A549 (cell line): Measurements from ENCODE around the gene ALG14. TPM values are rescaled to one million over a fixed set of nuclear protein-coding genes. Genes with fewer than 3 reads are reported as not detected.

Source experiments
- ATAC-seq, 2 experiments: fragments of 200-7000 bp in 1 of 2; fragments of >200 bp in 1 of 2; cut with Nextera tagmentation in 1 of 2; cut with Tn5 transposase in 1 of 2; 3 replicates each; pipeline versions ENCODE4 v1.8.0 to v1.9.1; 2018 to 2020; ENCODE audit warnings: mild to moderate bottlenecking in 1 of 2, moderate library complexity in 1 of 2
- CTCF ChIA-PET: fragments of 300-600 bp; sonication (Branson Sonifier 250); formaldehyde crosslinking; extraction: SDS; loops from one replicate; lab custom pipeline; 2021; ENCODE audit warnings: antibody characterized with exemption, inconsistent platforms; lab: Yijun Ruan, JAX
- POLR2A ChIA-PET: fragments of 350-600 bp; formaldehyde crosslinking; extraction: SDS; loops from one replicate; lab custom pipeline; 2021; ENCODE audit warnings: antibody characterized with exemption, inconsistent platforms; lab: Yijun Ruan, JAX
- DNase-seq, 2 experiments: peaks; one replicate each; pipeline versions ENCODE4 v3.0.0 to v3.0.0-alpha.2; 2011 to 2016; ENCODE audit warnings: low read depth in 1 of 2, low spot score in 1 of 2
- FAIRE-seq: peaks from 2 replicates; lab custom pipeline; 2011; peaks lifted over from hg19 to GRCh38; lab: Jason Lieb, UNC
- H3K27ac ChIP-seq, 2 experiments: fragments of >200 bp; sonication (Bioruptor Twin); formaldehyde crosslinking; 3 replicates each; pipeline ENCODE4 v1.5.1; 2016 to 2017
- H3K4me1 ChIP-seq: fragments of >200 bp; sonication (Bioruptor Twin); formaldehyde crosslinking; 3 replicates; pipeline ENCODE4 v1.6.1; 2016
- H3K4me2 ChIP-seq: fragments of >200 bp; sonication (Bioruptor Twin); formaldehyde crosslinking; 3 replicates; pipeline ENCODE4 v1.6.1; 2016
- H3K4me3 ChIP-seq: fragments of >200 bp; sonication (Bioruptor Twin); formaldehyde crosslinking; 3 replicates; pipeline ENCODE4 v1.5.1; 2016
- H3K9me3 ChIP-seq: fragments of >200 bp; sonication (Bioruptor Twin); formaldehyde crosslinking; 3 replicates; pipeline ENCODE4 v1.6.1; 2016
- ATOH8 ChIP-seq: fragments of 250-450 bp; sonication (Bioruptor Pico); IDR thresholded peaks from 2 replicates; pipeline ENCODE4 v1.5.0; 2020; ENCODE audit warnings: low read depth, mild to moderate bottlenecking, moderate library complexity
- BCL3 ChIP-seq: fragments of >200 bp; sonication (Bioruptor Twin); formaldehyde crosslinking; IDR thresholded peaks from 3 replicates; pipeline ENCODE4 v1.6.1; 2016
- CBX2 ChIP-seq: fragments of 200-600 bp; sonication (generic); IDR thresholded peaks from 2 replicates; pipeline ENCODE4 v1.6.1; 2016; ENCODE audit warnings: low read depth, mild to moderate bottlenecking, borderline replicate concordance
- CTCF ChIP-seq: fragments of >200 bp; sonication (Bioruptor Twin); formaldehyde crosslinking; IDR thresholded peaks from 3 replicates; pipeline ENCODE4 v1.5.1; 2016
- EHF ChIP-seq: fragments of 250-450 bp; sonication (Bioruptor Pico); IDR thresholded peaks from 2 replicates; pipeline ENCODE4 v1.5.0; 2020; ENCODE audit warnings: mild to moderate bottlenecking
- EP300 ChIP-seq, 2 experiments: fragments of >200 bp; sonication (Bioruptor Twin); formaldehyde crosslinking; IDR thresholded peaks; 2 replicates in 1 of 2; 3 replicates in 1 of 2; pipeline ENCODE4 v1.6.1; 2016 to 2017
- FOSB ChIP-seq: fragments of 250-450 bp; sonication (Bioruptor Pico); IDR thresholded peaks from 2 replicates; pipeline ENCODE4 v1.5.0; 2020; ENCODE audit warnings: mild to moderate bottlenecking, moderate library complexity
- FOSL2 ChIP-seq, 2 experiments: fragments of 450-650 bp in 1 of 2; fragments of >200 bp in 1 of 2; sonication (Bioruptor Twin) in 1 of 2; formaldehyde crosslinking; IDR thresholded peaks; 2 replicates each; pipeline versions ENCODE4 v1.5.0 to v1.6.1; 2016 to 2020; ENCODE audit warnings: mild to moderate bottlenecking in 1 of 2, moderate library complexity in 1 of 2
- HES2 ChIP-seq: fragments of >200 bp; sonication (Bioruptor Twin); formaldehyde crosslinking; IDR thresholded peaks from 2 replicates; pipeline ENCODE4 v1.6.1; 2016
- HOXA7 ChIP-seq: fragments of 250-450 bp; sonication (Bioruptor Pico); IDR thresholded peaks from 2 replicates; pipeline ENCODE4 v1.5.0; 2020; ENCODE audit warnings: mild to moderate bottlenecking, moderate library complexity
- HOXB5 ChIP-seq: fragments of 250-450 bp; sonication (Bioruptor Pico); IDR thresholded peaks from 2 replicates; pipeline ENCODE4 v1.5.0; 2020; ENCODE audit warnings: mild to moderate bottlenecking, moderate library complexity
- JUNB ChIP-seq: fragments of >200 bp; sonication (Bioruptor Twin); formaldehyde crosslinking; IDR thresholded peaks from 2 replicates; pipeline ENCODE4 v1.6.1; 2016
- NFE2L2 ChIP-seq: fragments of 150-350 bp; conservative IDR thresholded peaks from 2 replicates; pipeline ENCODE4 v1.6.1; 2014; ENCODE audit warnings: low read length
- NR3C1 ChIP-seq: fragments of >200 bp; sonication (Bioruptor Twin); formaldehyde crosslinking; IDR thresholded peaks from 3 replicates; pipeline ENCODE4 v1.6.1; 2017
- PHF8 ChIP-seq: fragments of 200-600 bp; sonication (generic); IDR thresholded peaks from 2 replicates; pipeline ENCODE4 v1.6.1; 2016; ENCODE audit warnings: low read depth, mild to moderate bottlenecking, antibody characterized with exemption, moderate library complexity, borderline replicate concordance
- POLR2AphosphoS2 ChIP-seq: conservative IDR thresholded peaks from 2 replicates; pipeline ENCODE4 v1.6.1; 2012; ENCODE audit warnings: low read length, improper control_type of control experiment, inconsistent platforms
- REST ChIP-seq: fragments of 200-600 bp; sonication (generic); IDR thresholded peaks from 2 replicates; pipeline ENCODE4 v1.6.1; 2016; ENCODE audit warnings: antibody characterized with exemption, mild to moderate bottlenecking, moderate library complexity
- SREBF2 ChIP-seq: fragments of 450-650 bp; IDR thresholded peaks from 2 replicates; pipeline ENCODE4 v1.6.1; 2014; ENCODE audit warnings: mild to moderate bottlenecking, moderate library complexity
- TFCP2L1 ChIP-seq: fragments of 250-450 bp; sonication (Bioruptor Pico); IDR thresholded peaks from 2 replicates; pipeline ENCODE4 v1.5.0; 2021; ENCODE audit warnings: mild to moderate bottlenecking
- ZFP36 ChIP-seq: fragments of 450-650 bp; IDR thresholded peaks from 2 replicates; pipeline ENCODE4 v1.6.1; 2014; ENCODE audit warnings: borderline replicate concordance; ENCODE audit not compliant: partially characterized antibody
- ZNF302 ChIP-seq: fragments of 250-450 bp; sonication (Bioruptor Pico); IDR thresholded peaks from 2 replicates; pipeline ENCODE4 v1.9.0; 2021; ENCODE audit warnings: inconsistent platforms, mild to moderate bottlenecking, moderate library complexity
- ZSCAN20 ChIP-seq: fragments of 250-450 bp; sonication (Bioruptor Pico); IDR thresholded peaks from 2 replicates; pipeline ENCODE4 v1.8.0; 2022; ENCODE audit warnings: mild to moderate bottlenecking, moderate library complexity
- WGBS: methylation state at CpG from one replicate; pipeline ENCODE4 v1.1.6; 2017; ENCODE audit errors: missing lambda C conversion rate; 5-methylcytosine and 5-hydroxymethylcytosine counted together
- polyA plus RNA-seq, 4 experiments: library from polyadenylated mRNA; depleted of rRNA in 3 of 4; stranded (reverse); fragments of >200 nt; fragmentation: RNase III in 1 of 4; extraction: RNeasy Plus Mini Kit Qiagen cat#74134 plus additional on column Dnase treatment in 1 of 4; gene quantifications; 2 replicates in 3 of 4; 3 replicates in 1 of 4; pipeline ENCODE4 v1.2.3, GENCODE V29; 2011 to 2017

The ALG14 gene
- polyA plus RNA-seq, 2 of the 4 experiments (the other 2 are of a cell fraction) = 5.0 to 5.4 TPM

- CTCF ChIA-PET = interaction anchor here (0.9 to 2.4 kb wide), 4 partner anchors 18 to 169 kb away, joined by 3 to 11 read pairs (median 6); no protein-coding TSS in a partner anchor
- Histone ChIP-seq H3K4me3 (no peak overlapping the region), H3K9me3 (no peaks in the 10 kb centered on the region; the same call in 2 of the 3 replicates), H3K4me1 (peaks cover 33% of the 10 kb centered on the region), H3K4me2 (peak overlapping the region; percentile 49), H3K27ac (no peak overlapping the region)
- 60% methylated on average over 3 of the region's 3 CpGs for WGBS
- FAIRE-seq (no peak), ATAC-seq (no peak), DNase-seq (no peak)
- TF ChIP-seq FOSL2 (IDR thresholded peaks at IDR 0.05) (no peak), FOSL2 (CRISPR knock-in tag; IDR thresholded peaks at IDR 0.05) (peak; percentile 50), FOSB (CRISPR knock-in tag) (no peak)
- POLR2A ChIA-PET = no interaction called here
Observed at GRCh38 chr1:95023399-95024043, 49.2 kb downstream of the ALG14 start.

- ChIA-PET CTCF (interaction anchor here (1.1 kb wide), 1 partner anchor 169 kb away, joined by 3 read pairs; no protein-coding TSS in a partner anchor), POLR2A (no interaction called here)
- Histone ChIP-seq H3K4me2 (no peak overlapping the region), H3K4me1 (peaks cover 38% of the 10 kb centered on the region), H3K9me3 (no peaks in the 10 kb centered on the region; the same call in 2 of the 3 replicates), H3K4me3 (no peak overlapping the region), H3K27ac (0 out of 6 replicates have a peak overlapping the region, but pooled peaks of 1 of the 2 experiments have one; percentile 17)
- DNase-seq (no peak), ATAC-seq (no peak), FAIRE-seq (no peak)
- TF ChIP-seq PHF8 (no peak), BCL3 (no peak), TFCP2L1 (CRISPR knock-in tag) (no peak), ZFP36 (no peak), JUNB (no peak), CBX2 (no peak), POLR2AphosphoS2 (no peak), REST (no peak), HOXA7 (CRISPR knock-in tag) (no peak)
Observed at GRCh38 chr1:95022644-95022926, 50.2 kb downstream of the ALG14 start.

GRCh38 chr1:95021805-95022643, 50.7 kb downstream of the ALG14 start:
- Histone ChIP-seq H3K4me1 (peaks cover 38% of the 10 kb centered on the region), H3K4me2 (0 out of 3 replicates have a peak overlapping the region, but pooled peaks have one; percentile 3), H3K27ac (0 out of 6 replicates have a peak overlapping the region, but pooled peaks of 1 of the 2 experiments have one; percentile 43), H3K9me3 (no peaks in the 10 kb centered on the region; the same call in 2 of the 3 replicates), H3K4me3 (no peak overlapping the region)
- CTCF ChIA-PET = interaction anchor here (1.1 to 1.3 kb wide), 2 partner anchors 20 to 168 kb away, joined by 3 to 5 read pairs; no protein-coding TSS in a partner anchor
- no peak for TF ChIP-seq EP300 (IDR thresholded peaks at IDR 0.05)
- no peak for TF ChIP-seq NR3C1
- no peak for TF ChIP-seq HES2
- TF ChIP-seq NFE2L2 = no peak
- TF ChIP-seq HOXB5 = no peak
- TF ChIP-seq ZSCAN20 (CRISPR knock-in tag) = no peak
- TF ChIP-seq SREBF2 = no peak
- no peak for TF ChIP-seq ATOH8 (CRISPR knock-in tag)
- no peak for TF ChIP-seq CTCF
- TF ChIP-seq TFCP2L1 (CRISPR knock-in tag) = no peak
- no peak for TF ChIP-seq ZNF302 (CRISPR knock-in tag)
- TF ChIP-seq FOSL2 (IDR thresholded peaks at IDR 0.05) = no peak
- TF ChIP-seq FOSL2 (CRISPR knock-in tag; IDR thresholded peaks at IDR 0.05) = no peak
- TF ChIP-seq EHF = no peak
- POLR2A ChIA-PET = no interaction called here
- no peak for DNase-seq
- WGBS = 66% methylated on average over 7 of the region's 7 CpGs
- FAIRE-seq = no peak
- no peak for ATAC-seq
